ENCODE measurements around the gene FARS2. TPM values are rescaled to one million over a fixed set of nuclear protein-coding genes. Genes with fewer than 3 reads are reported as not detected.

Gene FARS2
- polyA plus RNA-seq, 1 of the 3 experiments (the other 2 are of a cell fraction): 12.5 TPM

DNA sequence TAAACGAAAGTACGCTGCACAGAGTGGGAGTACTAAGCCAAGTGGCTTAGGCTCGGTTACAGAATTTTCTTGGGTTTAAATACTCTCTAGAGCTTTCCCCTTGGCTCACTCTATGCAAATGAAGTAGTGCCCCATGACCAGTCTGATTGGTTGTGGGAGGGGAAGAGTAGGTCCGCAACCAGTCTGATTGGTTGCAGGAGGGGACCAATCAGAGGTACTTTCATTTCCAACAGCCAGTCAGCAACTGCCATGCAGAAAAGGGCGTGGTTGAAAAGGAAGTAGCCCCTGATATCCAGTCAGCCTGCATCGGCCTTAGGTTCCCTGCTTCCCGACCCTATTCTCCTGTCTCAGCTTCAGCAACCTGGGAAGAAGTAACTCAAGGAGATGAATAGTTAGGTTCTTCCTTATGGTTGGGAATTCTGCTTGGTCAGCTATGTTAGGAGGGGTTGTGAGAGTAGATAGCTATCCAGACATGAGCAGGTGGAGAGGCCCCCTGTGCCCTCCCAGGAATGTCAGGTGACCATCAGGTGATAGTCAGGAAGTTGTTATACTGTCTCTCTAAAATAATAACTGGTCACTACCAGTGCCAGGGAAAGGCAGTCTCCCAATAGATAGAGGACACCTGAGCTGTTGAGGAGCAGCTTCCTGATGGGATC is 57.4 kb downstream of the FARS2 start:
- ChIA-PET POLR2A (no interaction called here), CTCF (interaction anchor here (0.7 to 1.6 kb wide), 3 partner anchors 17 to 42 kb away, joined by 3 read pairs; no protein-coding TSS in a partner anchor)
- Histone ChIP-seq H3K4me2 (no peak overlapping the region), H3K79me2 (ENCODE audit: insufficient read depth) (no peaks in the 10 kb centered on the region), H3K36me3 (replicated peaks in 1 of 2; ENCODE audit: control insufficient read depth in 1 of 2, insufficient read depth in 2 of 2, low read length in 1 of 2) (no peaks in the 10 kb centered on the region), H3F3A (replicated peaks; ENCODE audit: insufficient read depth) (no peaks in the 10 kb centered on the region), H3K9me2 (no peaks in the 10 kb centered on the region), H4K20me1 (ENCODE audit: insufficient read depth) (no peaks in the 10 kb centered on the region), H3K9ac (no peak overlapping the region), H3K4me3 (ENCODE audit: low read depth in 2 of 2, low read length in 1 of 2) (no peak overlapping the region), H3K27ac (ENCODE audit: low read depth in 2 of 2, low read length in 1 of 2) (no peak overlapping the region), H2AFZ (ENCODE audit: low read depth) (no peak overlapping the region), H3K27me3 (ENCODE audit: insufficient read depth) (no peaks in the 10 kb centered on the region), H3K4me1 (ENCODE audit: control insufficient read depth in 1 of 2, insufficient read depth in 2 of 2, low read depth in 1 of 2, low read length in 1 of 2) (peaks cover 0 to 14% of the 10 kb centered on the region in 2 experiments; a peak in 2 of 4 replicates), H3K9me3 (no peaks in the 10 kb centered on the region)
- TF ChIP-seq RXRA (IDR thresholded peaks at IDR 0.05; ENCODE audit: borderline replicate concordance, low read depth) (no peak), POLR2AphosphoS5 (IDR thresholded peaks at IDR 0.05; ENCODE audit: low read depth, low read length) (no peak), RFX5 (IDR thresholded peaks at IDR 0.05; ENCODE audit: low read length) (no peak), EZH2phosphoT487 (IDR thresholded peaks at IDR 0.05; ENCODE audit: borderline replicate concordance, low read depth) (no peak), EP300 (IDR thresholded peaks at IDR 0.05; ENCODE audit: borderline replicate concordance in 1 of 2, low read depth in 1 of 2, low read length in 1 of 2) (no peak), MXI1 (IDR thresholded peaks at IDR 0.05; ENCODE audit: low read depth, low read length) (no peak), FOXJ3 (CRISPR knock-in tag; IDR thresholded peaks at IDR 0.05) (no peak), YY1 (IDR thresholded peaks at IDR 0.05; ENCODE audit: low read depth) (no peak), TEAD4 (IDR thresholded peaks at IDR 0.05; ENCODE audit: borderline replicate concordance, insufficient read depth) (no peak)
- TF ChIP-seq, protein P1, sequence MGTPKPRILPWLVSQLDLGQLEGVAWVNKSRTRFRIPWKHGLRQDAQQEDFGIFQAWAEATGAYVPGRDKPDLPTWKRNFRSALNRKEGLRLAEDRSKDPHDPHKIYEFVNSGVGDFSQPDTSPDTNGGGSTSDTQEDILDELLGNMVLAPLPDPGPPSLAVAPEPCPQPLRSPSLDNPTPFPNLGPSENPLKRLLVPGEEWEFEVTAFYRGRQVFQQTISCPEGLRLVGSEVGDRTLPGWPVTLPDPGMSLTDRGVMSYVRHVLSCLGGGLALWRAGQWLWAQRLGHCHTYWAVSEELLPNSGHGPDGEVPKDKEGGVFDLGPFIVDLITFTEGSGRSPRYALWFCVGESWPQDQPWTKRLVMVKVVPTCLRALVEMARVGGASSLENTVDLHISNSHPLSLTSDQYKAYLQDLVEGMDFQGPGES (IDR thresholded peaks at IDR 0.05; ENCODE audit: low read depth, low read length): no peak
- no peak for DNase-seq
- WGBS (ENCODE audit: low lambda C conversion rate): 95% methylated on average over 6 of the region's 7 CpGs

DNA sequence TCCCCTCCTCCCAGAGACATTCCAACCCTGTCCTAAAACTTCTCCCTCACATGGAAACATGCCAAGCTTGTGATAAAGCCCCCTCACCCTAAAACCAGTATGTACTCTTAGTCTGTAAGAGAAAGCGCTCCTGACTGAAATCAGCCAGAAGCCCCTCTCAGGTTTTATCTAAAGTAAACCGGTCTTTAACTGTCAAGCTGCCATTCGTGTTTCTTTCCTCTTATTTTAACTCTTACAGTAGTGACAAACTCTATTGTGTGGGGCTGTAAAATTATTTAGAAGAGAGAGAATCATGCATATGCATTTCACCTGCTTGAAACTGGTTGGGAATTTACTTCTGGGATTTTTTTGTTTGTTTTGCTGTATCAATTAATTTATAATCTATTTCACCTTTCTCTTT is 62.7 kb downstream of the FARS2 start:
- H3K79me2 ChIP-seq (ENCODE audit: insufficient read depth): no peaks in the 10 kb centered on the region
- WGBS (ENCODE audit: low lambda C conversion rate): 100% methylated on average over 3 of the region's 3 CpGs
- ChIA-PET CTCF (interaction anchor here (1.7 kb wide), 1 partner anchor 180 kb away, joined by 4 read pairs; no protein-coding TSS in a partner anchor), POLR2A (no interaction called here)
- H3K9ac ChIP-seq: no peak overlapping the region
- no peak overlapping the region for H3K4me2 ChIP-seq
- DNase-seq: no peak
- peaks cover 0 to 6% of the 10 kb centered on the region in 2 experiments for H3K36me3 ChIP-seq (replicated peaks in 1 of 2; ENCODE audit: control insufficient read depth in 1 of 2, insufficient read depth in 2 of 2, low read length in 1 of 2)
- TF ChIP-seq TCF12 (IDR thresholded peaks at IDR 0.05): no peak
- no peak for TF ChIP-seq TAF1 (IDR thresholded peaks at IDR 0.05; ENCODE audit: borderline replicate concordance, low read depth, low read length)
- H3K4me1 ChIP-seq (ENCODE audit: control insufficient read depth in 1 of 2, insufficient read depth in 2 of 2, low read depth in 1 of 2, low read length in 1 of 2): no peaks in the 10 kb centered on the region
- no peak overlapping the region for H3K27ac ChIP-seq (ENCODE audit: low read depth in 2 of 2, low read length in 1 of 2)
- no peaks in the 10 kb centered on the region for H3K27me3 ChIP-seq (ENCODE audit: insufficient read depth)
- no peaks in the 10 kb centered on the region for H3K9me3 ChIP-seq
- no peaks in the 10 kb centered on the region for H4K20me1 ChIP-seq (ENCODE audit: insufficient read depth)
- H3K9me2 ChIP-seq: no peaks in the 10 kb centered on the region
- H3K4me3 ChIP-seq (ENCODE audit: low read depth in 2 of 2, low read length in 1 of 2): no peak overlapping the region
- H2AFZ ChIP-seq (ENCODE audit: low read depth): no peak overlapping the region
- no peaks in the 10 kb centered on the region for H3F3A ChIP-seq (replicated peaks; ENCODE audit: insufficient read depth)
